Stimulated activated CD8-positive, alpha-beta memory T cell treated with anti-CD3 and anti-CD28 coated beads, Interleukin-12 subunit alpha, Interleukin-12 subunit beta, amount 100 ng/mL, for 24 hours (primary cell): ENCODE measurements around the gene RPL28.

ENCODE experiments used
- DNase-seq: peaks from one replicate; pipeline ENCODE4 v3.0.0-alpha.2; 2020; ENCODE audit errors: extremely low read depth

The RPL28 gene

GRCh38 chr19:55373306-55373992, 12.3 kb upstream of the RPL28 start:
- DNase-seq: no peak

GRCh38 chr19:55373993-55374757, 11.6 kb upstream of the RPL28 start:
- DNase-seq: no peak

GRCh38 chr19:55376241-55376933, 9.3 kb upstream of the RPL28 start, which contains the start of gene TMEM190:
Gene TMEM190 (plus strand): TSS chr19:55376826. CDS start chr19:55376854, 28 bp downstream.
- no peak for DNase-seq

- DNase-seq: no peak
Measured at GRCh38 chr19:55377356-55378131, 8.2 kb upstream of the RPL28 start.

GRCh38 chr19:55379174-55379573, 6.6 kb upstream of the RPL28 start:
- DNase-seq: no peak

GRCh38 chr19:55382013-55382412, 3.7 kb upstream of the RPL28 start:
- DNase-seq: no peak

- DNase-seq: no peak
Measured at GRCh38 chr19:55382522-55383054, 3.1 kb upstream of the RPL28 start.

- DNase-seq: no peak
Measured at GRCh38 chr19:55383279-55384130, 2.2 kb upstream of the RPL28 start.

- no peak for DNase-seq
Measured at GRCh38 chr19:55384131-55384919, 1.4 kb upstream of the RPL28 start, which contains the start of gene TMEM238. Gene TMEM238 (minus strand): TSS chr19:55384292. CDS start chr19:55384259, 33 bp downstream.

- DNase-seq: peak; percentile 80
Measured at GRCh38 chr19:55384920-55385723, 610 bp upstream of the RPL28 start.

- DNase-seq: no peak
Measured at GRCh38 chr19:55386493-55386971, 800 bp downstream of the RPL28 start.

GRCh38 chr19:55387736-55388497, 2.2 kb downstream of the RPL28 start:
- DNase-seq: no peak

- DNase-seq: no peak
Measured at GRCh38 chr19:55389386-55390317, 3.9 kb downstream of the RPL28 start.

GRCh38 chr19:55390461-55390880, 4.7 kb downstream of the RPL28 start:
- no peak for DNase-seq

GRCh38 chr19:55391191-55391670, 5.5 kb downstream of the RPL28 start:
- DNase-seq: no peak
